ACC112 (cell line): ENCODE data around the gene AP3S2.
"Not testable (repeated sequence)": the region's sequence is repeated elsewhere in the genome, so short reads cannot be mapped to it uniquely, and the experiment has no call there.

ENCODE experiments used
- H2AFZ ChIP-seq: fragments of 200-600 bp; sonication (generic); one replicate; pipeline ENCODE4 v1.6.0; 2017; ENCODE audit warnings: antibody characterized with exemption, low read length; ENCODE audit not compliant: unreplicated experiment
- H3K27ac ChIP-seq: fragments of 200-600 bp; sonication (generic); 2 replicates; pipeline ENCODE4 v1.5.1; 2014; ENCODE audit warnings: low read depth, mild to moderate bottlenecking, antibody characterized with exemption, low read length, moderate library complexity
- H3K27me3 ChIP-seq: fragments of 200-600 bp; sonication (generic); 2 replicates; pipeline ENCODE4 v1.6.1; 2014; ENCODE audit warnings: mild to moderate bottlenecking, antibody characterized with exemption, low read length, moderate library complexity, mixed read lengths; ENCODE audit not compliant: insufficient read depth
- H3K36me3 ChIP-seq: fragments of 200-600 bp; sonication (generic); 2 replicates; pipeline ENCODE4 v1.6.1; 2016; ENCODE audit warnings: mild to moderate bottlenecking, antibody characterized with exemption, low read length, moderate library complexity, mixed read lengths; ENCODE audit not compliant: insufficient read depth
- H3K4me1 ChIP-seq: fragments of 200-600 bp; sonication (generic); one replicate; pipeline ENCODE4 v1.6.1; 2016; ENCODE audit warnings: low read length, mixed read lengths; ENCODE audit not compliant: insufficient read depth, unreplicated experiment, control insufficient read depth
- H3K4me3 ChIP-seq: fragments of 200-600 bp; sonication (generic); 2 replicates; pipeline ENCODE4 v1.5.1; 2014; ENCODE audit warnings: mild to moderate bottlenecking, low read depth, low read length
- H3K79me2 ChIP-seq: fragments of 200-600 bp; sonication (generic); one replicate; pipeline ENCODE4 v1.6.0; 2016; ENCODE audit warnings: low read length; ENCODE audit not compliant: control insufficient read depth, unreplicated experiment, insufficient read depth

AP3S2 gene

GRCh38 chr15:89834465-89835175, 59.2 kb downstream of the AP3S2 start:
- H3K27me3 ChIP-seq, H3K4me3 ChIP-seq, H2AFZ ChIP-seq, H3K79me2 ChIP-seq, H3K27ac ChIP-seq: not testable (repeated sequence)
- peaks cover 28% of the 10 kb centered on the region for H3K36me3 ChIP-seq
- peaks cover 44% of the 10 kb centered on the region for H3K4me1 ChIP-seq

GRCh38 chr15:89833966-89834365, 59.8 kb downstream of the AP3S2 start:
- Histone ChIP-seq H3K4me3 (no peak overlapping the region), H2AFZ (no peak overlapping the region), H3K27ac (no peak overlapping the region), H3K27me3 (no peaks in the 10 kb centered on the region), H3K36me3 (peaks cover 23% of the 10 kb centered on the region; the same call in 1 of the 2 replicates), H3K4me1 (peaks cover 48% of the 10 kb centered on the region), H3K79me2 (no peaks in the 10 kb centered on the region)

- H3K79me2 ChIP-seq = no peaks in the 10 kb centered on the region
- peaks cover 23% of the 10 kb centered on the region; the same call in 1 of the 2 replicates for H3K36me3 ChIP-seq
- H3K4me1 ChIP-seq = peaks cover 35% of the 10 kb centered on the region
- H3K4me3 ChIP-seq = no peak overlapping the region
- no peaks in the 10 kb centered on the region for H3K27me3 ChIP-seq
- no peak overlapping the region for H3K27ac ChIP-seq
- no peak overlapping the region for H2AFZ ChIP-seq
Measured at GRCh38 chr15:89830639-89831038, 63.2 kb downstream of the AP3S2 start.

GRCh38 chr15:89829616-89830440, 64.0 kb downstream of the AP3S2 start:
- Histone ChIP-seq H3K4me1 (peaks cover 35% of the 10 kb centered on the region), H3K27ac (no peak overlapping the region)

GRCh38 chr15:89829161-89829560, 64.6 kb downstream of the AP3S2 start:
- peaks cover 37% of the 10 kb centered on the region for H3K4me1 ChIP-seq
- H3K36me3 ChIP-seq = peaks cover 14% of the 10 kb centered on the region; the same call in 1 of the 2 replicates
- no peaks in the 10 kb centered on the region for H3K27me3 ChIP-seq
- H3K79me2 ChIP-seq = no peaks in the 10 kb centered on the region
- no peak overlapping the region for H3K27ac ChIP-seq
- H2AFZ ChIP-seq = no peak overlapping the region
- H3K4me3 ChIP-seq = no peak overlapping the region

More at GRCh38 chr15:89829616-89830440, 64.0 kb downstream of the AP3S2 start:
- no peak overlapping the region for H3K4me3 ChIP-seq
- no peak overlapping the region for H2AFZ ChIP-seq
- no peaks in the 10 kb centered on the region for H3K27me3 ChIP-seq
- H3K79me2 ChIP-seq = no peaks in the 10 kb centered on the region
- H3K36me3 ChIP-seq = peaks cover 17% of the 10 kb centered on the region; the same call in 1 of the 2 replicates

GRCh38 chr15:89828281-89829145, 65.3 kb downstream of the AP3S2 start:
- Histone ChIP-seq H3K36me3 (peaks cover 8% of the 10 kb centered on the region; the same call in 1 of the 2 replicates), H3K27ac (peak overlapping the region; percentile 55), H3K79me2 (no peaks in the 10 kb centered on the region), H3K4me1 (peaks cover 43% of the 10 kb centered on the region), H3K4me3 (no peak overlapping the region), H2AFZ (no peak overlapping the region), H3K27me3 (no peaks in the 10 kb centered on the region)

- Histone ChIP-seq H3K79me2 (no peaks in the 10 kb centered on the region), H2AFZ (no peak overlapping the region), H3K4me1 (peaks cover 49% of the 10 kb centered on the region), H3K27ac (peak overlapping the region; percentile 55), H3K27me3 (no peaks in the 10 kb centered on the region), H3K36me3 (0 out of 2 replicates have a peak, but pooled peaks cover under 1% of the 10 kb centered on the region), H3K4me3 (no peak overlapping the region)
Measured at GRCh38 chr15:89827829-89828228, 66.0 kb downstream of the AP3S2 start.

GRCh38 chr15:89826671-89827655, 66.8 kb downstream of the AP3S2 start:
- Histone ChIP-seq H3K4me3 (no peak overlapping the region), H3K36me3 (no peaks in the 10 kb centered on the region), H3K27ac (no peak overlapping the region), H3K27me3 (no peaks in the 10 kb centered on the region), H2AFZ (no peak overlapping the region), H3K4me1 (peaks cover 57% of the 10 kb centered on the region), H3K79me2 (no peaks in the 10 kb centered on the region)

GRCh38 chr15:89825271-89825940, 68.4 kb downstream of the AP3S2 start:
- Histone ChIP-seq H3K4me3 (no peak overlapping the region), H3K79me2 (no peaks in the 10 kb centered on the region), H3K27me3 (no peaks in the 10 kb centered on the region), H3K36me3 (no peaks in the 10 kb centered on the region), H2AFZ (no peak overlapping the region), H3K27ac (no peak overlapping the region), H3K4me1 (peaks cover 59% of the 10 kb centered on the region)
